ENCODE measurements around the gene FRAT1. TPM values are rescaled to one million over a fixed set of nuclear protein-coding genes. Genes with fewer than 3 reads are reported as not detected.

Gene FRAT1
- total and polyA plus RNA-seq, 2 donors (not counting 3 experiments of a cell fraction or from before 2014, with no cell fraction given), result 2.2 to 3.2 TPM

GRCh38 chr10:97298223-97298571, 20.9 kb upstream of the FRAT1 start:
- H3K4me2 ChIP-seq (ENCODE audit: insufficient read depth, low read length), result no peak overlapping the region
- ChIA-PET CTCF (no interaction called here), POLR2A (interaction anchor here (0.6 kb wide), 2 partner anchors 19 to 34 kb away, joined by 3 read pairs; no protein-coding TSS in a partner anchor)
- no peak overlapping the region for H3K27ac ChIP-seq (ENCODE audit: insufficient read depth, low read depth, low read length)
- H3K9ac ChIP-seq (replicated peaks; ENCODE audit: extremely low read depth, insufficient read depth, low read length), result no peak overlapping the region
- no peaks in the 10 kb centered on the region for H3K9me1 ChIP-seq (replicated peaks; ENCODE audit: control insufficient read depth, extremely low read depth, insufficient read depth, low read length)
- H3K4me3 ChIP-seq (replicated peaks in 1 of 3; ENCODE audit: insufficient read depth in 1 of 3, low read depth in 1 of 3, low read length in 3 of 3), result no peak overlapping the region
- BruUV-seq (replicated peaks), result no TSS peak
- H3K4me1 ChIP-seq (ENCODE audit: control insufficient read depth, extremely low read depth, insufficient read depth, low read length), result no peaks in the 10 kb centered on the region
- DNase-seq (ENCODE audit: low read depth, low spot score) (no peak), FAIRE-seq (no peak)
- H3K79me2 ChIP-seq (ENCODE audit: control insufficient read depth, insufficient read depth, low read length), result no peaks in the 10 kb centered on the region
- no peaks in the 10 kb centered on the region for H3K36me3 ChIP-seq (ENCODE audit: control insufficient read depth in 2 of 2, extremely low read depth in 1 of 2, insufficient read depth in 2 of 2, low read length in 2 of 2)
- TF ChIP-seq, protein P1, sequence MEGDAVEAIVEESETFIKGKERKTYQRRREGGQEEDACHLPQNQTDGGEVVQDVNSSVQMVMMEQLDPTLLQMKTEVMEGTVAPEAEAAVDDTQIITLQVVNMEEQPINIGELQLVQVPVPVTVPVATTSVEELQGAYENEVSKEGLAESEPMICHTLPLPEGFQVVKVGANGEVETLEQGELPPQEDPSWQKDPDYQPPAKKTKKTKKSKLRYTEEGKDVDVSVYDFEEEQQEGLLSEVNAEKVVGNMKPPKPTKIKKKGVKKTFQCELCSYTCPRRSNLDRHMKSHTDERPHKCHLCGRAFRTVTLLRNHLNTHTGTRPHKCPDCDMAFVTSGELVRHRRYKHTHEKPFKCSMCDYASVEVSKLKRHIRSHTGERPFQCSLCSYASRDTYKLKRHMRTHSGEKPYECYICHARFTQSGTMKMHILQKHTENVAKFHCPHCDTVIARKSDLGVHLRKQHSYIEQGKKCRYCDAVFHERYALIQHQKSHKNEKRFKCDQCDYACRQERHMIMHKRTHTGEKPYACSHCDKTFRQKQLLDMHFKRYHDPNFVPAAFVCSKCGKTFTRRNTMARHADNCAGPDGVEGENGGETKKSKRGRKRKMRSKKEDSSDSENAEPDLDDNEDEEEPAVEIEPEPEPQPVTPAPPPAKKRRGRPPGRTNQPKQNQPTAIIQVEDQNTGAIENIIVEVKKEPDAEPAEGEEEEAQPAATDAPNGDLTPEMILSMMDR (IDR thresholded peaks at IDR 0.05; ENCODE audit: extremely low read depth in 1 of 2, insufficient read depth in 1 of 2, low read depth in 1 of 2, low read length in 2 of 2), result no peak
- TF ChIP-seq POLR2AphosphoS5 (IDR thresholded peaks at IDR 0.05; ENCODE audit: insufficient read depth, low read depth, low read length), result no peak
- TF ChIP-seq MYC (IDR thresholded peaks at IDR 0.05; ENCODE audit: low read depth, low read length), result no peak
- TF ChIP-seq POLR2A (IDR thresholded peaks at IDR 0.05; ENCODE audit: low read depth, low read length), result no peak
- no peak for TF ChIP-seq GATA2 (IDR thresholded peaks at IDR 0.05; ENCODE audit: insufficient read depth, insufficient read length, low read depth, low read length)
- TF ChIP-seq MAX (IDR thresholded peaks at IDR 0.05; ENCODE audit: insufficient read depth, insufficient read length), result no peak
- TF ChIP-seq JUN (IDR thresholded peaks at IDR 0.05; ENCODE audit: borderline replicate concordance, insufficient read depth, insufficient read length, low read depth), result no peak
- TF ChIP-seq EZH2 (IDR thresholded peaks at IDR 0.05; ENCODE audit: borderline replicate concordance, low read depth, low read length, severe bottlenecking), result no peak
- no peak for TF ChIP-seq FOS (IDR thresholded peaks at IDR 0.05; ENCODE audit: borderline replicate concordance, insufficient read depth, low read length)
- no peaks in the 10 kb centered on the region for H3K27me3 ChIP-seq (ENCODE audit: control insufficient read depth in 2 of 2, insufficient read depth in 2 of 2, low read length in 2 of 2)
- H3K9me3 ChIP-seq (replicated peaks; ENCODE audit: control insufficient read depth, insufficient read depth, low read length), result no peaks in the 10 kb centered on the region
- intact Hi-C loops (cut with micrococcal nuclease), result no loop called here
- no peak overlapping the region for H2AFZ ChIP-seq (ENCODE audit: low read depth, low read length)
- no peaks in the 10 kb centered on the region for H4K20me1 ChIP-seq (replicated peaks; ENCODE audit: control insufficient read depth, extremely low read depth, insufficient read depth, low read length)
- dilution Hi-C loops (cut with MboI; ENCODE audit: extremely low pct_ligation_motif_present, low sequenced_read_pairs), result no loop called here

Measured in endothelial cell of umbilical vein (primary cell).